HG02642 (cell line): ENCODE data around the gene KCNB1.

Source experiments
- ATAC-seq: cut with Tn5 transposase; IDR thresholded peaks from one replicate; pipeline ENCODE4 v1.9.1; 2021; ENCODE audit warnings: mild to moderate bottlenecking; ENCODE audit not compliant: unreplicated experiment, poor library complexity

Gene KCNB1

DNA sequence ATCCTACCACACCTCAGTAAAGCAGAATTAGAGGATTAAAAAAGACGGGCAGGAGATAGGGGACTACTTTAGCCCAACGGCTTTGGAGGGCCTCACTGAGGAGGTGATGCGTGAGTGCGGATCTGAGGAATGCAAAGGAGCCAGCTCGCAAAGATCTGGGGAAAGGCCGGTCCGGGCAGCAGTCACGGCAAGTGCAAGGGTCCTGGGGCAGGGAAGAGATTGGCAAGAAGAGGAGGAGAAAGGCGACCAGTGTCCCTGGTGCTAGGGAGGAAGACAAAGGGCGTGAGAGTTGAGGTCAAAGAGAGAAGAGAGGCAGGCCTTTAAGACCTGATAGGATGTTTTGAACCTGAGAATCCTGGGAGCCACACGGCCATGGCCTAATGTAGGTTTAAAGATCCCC is 86.8 kb downstream of the KCNB1 start:
- no peak for ATAC-seq

DNA sequence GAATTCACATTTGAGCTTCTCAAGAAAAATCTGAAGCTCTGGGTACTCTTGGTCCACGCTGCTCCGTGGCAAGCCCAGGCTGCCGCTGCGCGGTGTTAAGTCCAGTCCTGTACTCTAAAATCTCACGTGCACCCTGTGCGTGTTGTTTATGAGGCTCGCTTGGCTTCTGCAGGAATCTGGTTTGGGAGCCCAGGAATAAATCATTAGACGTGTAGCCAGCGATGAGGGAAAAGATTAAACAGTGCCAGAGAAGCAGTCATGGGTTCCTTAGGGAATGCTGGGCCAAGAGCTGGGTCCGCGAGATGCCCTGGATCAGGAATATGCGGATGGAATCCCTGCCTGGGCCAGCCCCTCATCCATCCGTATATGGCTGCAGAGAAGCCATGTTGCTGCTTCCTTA is 87.3 kb downstream of the KCNB1 start:
- ATAC-seq, result no peak

GRCh38 chr20:49394757-49395156 is 87.7 kb downstream of the KCNB1 start:
- no peak for ATAC-seq

- no peak for ATAC-seq
Measured at GRCh38 chr20:49394264-49394663, 88.2 kb downstream of the KCNB1 start.

DNA sequence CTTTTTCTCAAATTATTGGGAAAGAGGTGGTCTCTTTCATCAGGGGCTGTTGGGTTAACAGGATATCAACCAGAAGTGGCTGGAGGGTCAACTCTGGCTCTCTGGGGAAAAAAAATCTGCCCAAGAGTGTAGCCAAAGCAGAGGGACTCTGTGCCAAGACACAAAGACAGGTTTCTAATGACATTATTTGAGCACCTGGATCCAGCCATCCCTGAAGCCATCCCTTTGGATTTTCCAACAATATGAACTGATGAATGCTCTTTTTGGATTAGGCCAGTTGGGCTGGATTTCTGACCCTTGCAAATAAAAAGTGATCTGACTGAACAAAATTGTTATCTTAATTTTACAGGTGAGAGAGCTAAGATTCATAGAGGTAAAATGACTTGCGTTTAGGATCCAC is 88.7 kb downstream of the KCNB1 start:
- no peak for ATAC-seq

GRCh38 chr20:49392745-49393144 is 89.7 kb downstream of the KCNB1 start:
- no peak for ATAC-seq

DNA sequence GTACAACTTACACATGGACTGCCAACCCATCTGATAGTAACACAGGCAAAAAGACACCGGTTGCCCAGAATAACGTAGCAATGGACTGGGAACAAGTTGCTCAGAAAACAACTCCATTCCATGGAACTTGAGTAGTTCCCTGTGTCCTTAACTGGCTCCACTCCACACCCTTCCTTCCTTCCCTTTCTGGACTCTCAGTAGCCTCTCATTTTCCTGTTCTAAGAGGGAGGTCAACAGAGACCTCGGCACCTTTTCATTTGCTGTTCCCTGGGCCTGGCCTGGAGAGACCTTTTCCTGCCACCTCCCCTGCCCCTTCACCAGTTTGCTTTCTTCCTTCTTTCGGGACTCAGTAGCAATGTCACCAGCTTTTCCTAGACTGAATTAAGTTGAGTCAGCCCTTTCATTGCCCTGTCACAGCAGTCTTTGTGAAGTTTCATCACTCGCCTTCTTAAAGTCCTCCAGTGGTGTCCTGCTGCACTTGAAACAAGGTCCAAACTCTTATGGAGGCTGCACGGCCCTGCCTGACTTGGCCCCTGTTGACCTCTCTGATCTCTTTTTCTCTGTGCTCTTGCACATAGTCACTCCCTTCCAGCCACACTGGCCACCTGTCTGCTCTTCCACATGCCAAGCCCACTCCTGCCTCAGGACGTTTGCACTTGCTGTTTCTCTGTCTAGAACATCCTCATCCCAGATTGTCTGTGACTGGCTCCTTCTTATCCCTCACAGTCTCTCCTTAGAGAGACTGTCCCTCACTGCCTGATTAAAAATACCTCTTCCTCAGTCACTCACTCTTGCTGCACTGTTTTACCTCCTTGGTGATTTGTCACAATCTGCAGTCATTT is 90.8 kb downstream of the KCNB1 start:
- ATAC-seq, result no peak

DNA sequence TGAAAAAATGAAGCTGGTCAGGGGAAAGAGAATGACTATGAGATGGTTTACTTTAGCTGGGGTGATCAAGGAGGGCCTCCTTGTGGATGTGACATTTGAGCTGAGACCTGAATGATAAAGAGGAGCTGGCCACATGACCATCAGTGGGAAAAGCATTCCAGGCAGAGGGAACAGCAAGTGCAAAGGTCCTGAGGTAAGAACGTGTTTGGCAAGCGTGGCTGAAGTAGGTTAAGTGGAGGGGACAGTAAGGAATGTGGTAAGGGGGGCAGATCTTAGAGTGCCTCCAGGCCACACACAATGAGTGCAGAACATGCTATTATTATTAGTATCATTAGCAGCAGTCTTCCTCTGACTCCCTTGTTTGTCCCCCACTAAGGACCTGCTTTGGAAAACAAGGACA is 92.6 kb downstream of the KCNB1 start:
- no peak for ATAC-seq

GRCh38 chr20:49388744-49389143 is 93.7 kb downstream of the KCNB1 start:
- ATAC-seq, result no peak

GRCh38 chr20:49387581-49387939 is 94.9 kb downstream of the KCNB1 start:
- no peak for ATAC-seq

- no peak for ATAC-seq
Measured at GRCh38 chr20:49386848-49387580, 95.5 kb downstream of the KCNB1 start.

- no peak for ATAC-seq
Measured at GRCh38 chr20:49385465-49385864, 97.0 kb downstream of the KCNB1 start.

DNA sequence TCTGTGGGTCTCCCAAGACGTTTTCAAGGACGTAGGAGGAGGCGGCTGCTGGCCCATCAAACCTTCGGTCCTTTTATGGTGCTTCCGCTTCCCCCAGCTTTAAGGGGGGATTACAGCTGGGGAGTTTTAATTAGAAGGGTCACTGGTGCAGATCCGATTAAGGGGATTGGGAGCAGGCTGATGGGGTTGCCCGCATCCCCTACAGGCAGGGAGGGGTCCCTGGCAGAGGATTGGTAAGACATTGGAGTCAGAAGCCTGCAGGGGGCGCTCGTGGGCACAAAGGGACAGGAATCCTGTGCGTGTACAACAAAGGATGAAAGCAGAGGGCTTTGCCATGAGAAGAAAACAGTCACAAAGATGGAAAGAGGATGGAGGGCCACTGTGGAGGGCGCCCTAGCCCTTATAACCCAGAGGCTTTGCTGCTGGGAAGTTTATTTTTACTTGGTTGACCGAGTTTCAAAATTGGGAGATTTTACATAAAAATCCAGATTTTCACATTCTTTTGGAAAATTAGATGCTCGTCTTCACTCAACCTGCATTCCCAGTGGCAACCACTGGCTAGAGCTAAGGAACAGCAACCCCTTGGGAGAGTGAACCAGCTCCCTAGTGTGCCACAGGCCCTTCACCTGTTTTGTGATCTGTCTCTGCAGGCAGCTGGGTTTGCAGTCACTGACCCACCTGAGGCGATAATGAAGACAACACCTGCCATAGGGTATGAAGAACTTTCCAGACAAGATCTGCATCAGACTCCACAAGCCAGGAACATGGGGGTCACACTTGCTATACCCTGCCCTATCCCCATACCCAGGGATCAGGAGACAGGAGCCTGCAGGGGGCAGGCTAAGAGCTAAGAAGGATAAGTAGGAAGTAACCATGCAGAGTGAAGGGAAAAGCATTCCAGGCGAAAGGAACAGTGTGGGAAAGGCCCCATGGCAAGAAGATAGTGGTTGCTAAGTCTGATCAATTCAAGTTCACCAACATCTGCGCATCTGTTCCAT is 97.7 kb downstream of the KCNB1 start:
- no peak for ATAC-seq

DNA sequence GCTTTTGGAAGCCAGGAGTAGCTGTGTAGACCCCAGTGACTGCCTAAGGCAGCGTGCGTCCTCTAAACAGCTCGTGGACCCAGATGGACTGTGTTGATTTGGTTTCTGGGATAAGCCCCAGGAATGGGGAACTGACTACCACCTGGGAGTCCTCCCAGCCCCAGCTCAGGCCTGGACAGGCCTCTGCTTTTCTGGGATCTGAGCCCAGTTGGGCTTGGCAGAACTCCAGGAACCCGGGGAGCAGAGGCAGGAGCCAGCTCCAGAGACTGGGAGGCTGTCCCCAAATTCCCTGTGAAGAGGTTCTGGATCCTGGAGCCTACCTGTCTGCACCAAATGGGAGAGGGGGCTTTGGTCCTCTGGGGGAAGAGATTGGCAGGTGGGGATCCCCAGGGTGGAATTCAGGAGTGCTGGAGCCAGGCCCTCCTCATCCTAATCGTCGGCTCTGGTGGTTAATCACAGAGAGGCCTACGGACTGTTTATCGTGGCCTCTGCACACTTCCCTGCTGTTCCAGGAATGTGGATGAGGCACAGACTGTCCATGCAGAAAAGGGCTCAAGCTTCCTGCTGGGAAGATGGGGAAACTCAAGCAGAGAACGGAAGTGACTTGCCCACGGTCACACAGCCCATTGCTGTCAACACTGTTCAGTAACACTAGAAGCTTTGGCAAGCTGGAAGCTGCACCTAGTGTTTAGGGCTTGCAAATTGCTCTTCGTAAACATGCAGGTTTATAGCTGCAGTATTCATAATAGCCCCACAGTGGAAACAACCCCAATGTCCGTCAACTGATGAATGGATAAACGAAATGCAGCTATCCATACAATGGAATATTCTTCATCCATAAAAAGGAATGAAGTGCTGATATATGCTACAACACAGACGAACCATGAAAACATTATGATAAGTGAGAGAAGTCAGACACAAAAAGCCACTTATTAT is 100.6 kb downstream of the KCNB1 start:
- no peak for ATAC-seq

DNA sequence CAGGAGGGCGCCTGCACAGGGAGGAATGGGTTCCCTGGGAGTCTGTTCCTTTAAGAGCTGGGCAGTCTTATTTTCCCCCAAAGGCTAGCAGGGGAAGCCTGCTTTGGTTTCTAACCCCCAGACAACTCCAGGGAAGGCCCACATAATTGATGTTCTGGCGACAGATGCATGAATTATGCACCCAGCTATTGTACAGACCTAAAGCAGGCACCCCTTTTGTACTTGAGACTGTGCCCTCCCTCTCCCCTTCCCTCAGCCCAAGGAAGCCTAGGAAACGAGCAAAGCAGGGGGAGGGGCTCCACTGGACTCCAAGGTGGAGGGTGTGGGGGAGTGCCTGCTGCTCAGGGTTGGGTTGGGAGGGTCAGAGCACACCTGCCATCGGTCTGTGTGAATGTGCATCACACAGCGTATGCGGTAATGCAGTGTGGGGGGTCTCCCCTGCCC is 102.1 kb downstream of the KCNB1 start:
- ATAC-seq, result no peak

DNA sequence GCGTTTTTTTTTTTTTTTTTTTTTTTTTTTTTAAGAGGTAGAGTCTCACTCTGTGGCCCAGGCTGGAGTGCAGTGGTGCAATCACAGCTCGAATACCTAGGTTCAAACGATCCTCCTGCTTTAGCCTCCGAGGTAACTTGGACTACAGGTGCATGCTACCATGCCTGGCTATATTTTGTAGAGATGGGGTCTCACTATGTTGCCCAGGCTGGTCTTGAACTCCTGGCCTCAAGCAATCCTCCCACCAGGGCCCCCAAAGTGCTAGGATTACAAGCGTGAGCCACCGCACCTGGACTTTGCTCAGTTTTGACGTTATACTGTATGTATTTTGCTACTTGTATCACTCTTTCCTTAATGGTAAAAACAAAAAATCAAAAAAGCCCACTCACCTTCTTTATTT is 103.1 kb downstream of the KCNB1 start:
- ATAC-seq, result no peak

DNA sequence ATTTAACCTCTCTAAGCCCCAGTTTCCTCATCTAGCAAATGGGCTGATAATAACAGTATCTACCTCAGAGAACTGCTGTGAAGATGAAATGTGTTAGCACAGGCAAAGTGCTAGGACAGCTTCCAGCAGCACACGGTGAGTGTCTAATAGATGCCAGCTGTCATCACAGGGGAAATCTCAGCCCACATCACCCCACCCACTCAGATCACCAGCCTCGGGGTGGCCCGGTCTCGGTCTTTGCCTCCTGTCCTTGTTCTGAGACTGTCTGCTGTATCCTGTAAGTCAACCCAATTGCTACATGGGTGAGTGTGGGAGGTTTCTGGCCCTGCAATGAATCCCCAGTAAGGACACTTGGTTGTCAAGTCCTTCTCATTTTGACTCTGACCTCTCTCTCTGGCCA is 105.1 kb downstream of the KCNB1 start:
- ATAC-seq, result no peak

GRCh38 chr20:49375170-49375569 is 107.3 kb downstream of the KCNB1 start:
- ATAC-seq, result no peak

DNA sequence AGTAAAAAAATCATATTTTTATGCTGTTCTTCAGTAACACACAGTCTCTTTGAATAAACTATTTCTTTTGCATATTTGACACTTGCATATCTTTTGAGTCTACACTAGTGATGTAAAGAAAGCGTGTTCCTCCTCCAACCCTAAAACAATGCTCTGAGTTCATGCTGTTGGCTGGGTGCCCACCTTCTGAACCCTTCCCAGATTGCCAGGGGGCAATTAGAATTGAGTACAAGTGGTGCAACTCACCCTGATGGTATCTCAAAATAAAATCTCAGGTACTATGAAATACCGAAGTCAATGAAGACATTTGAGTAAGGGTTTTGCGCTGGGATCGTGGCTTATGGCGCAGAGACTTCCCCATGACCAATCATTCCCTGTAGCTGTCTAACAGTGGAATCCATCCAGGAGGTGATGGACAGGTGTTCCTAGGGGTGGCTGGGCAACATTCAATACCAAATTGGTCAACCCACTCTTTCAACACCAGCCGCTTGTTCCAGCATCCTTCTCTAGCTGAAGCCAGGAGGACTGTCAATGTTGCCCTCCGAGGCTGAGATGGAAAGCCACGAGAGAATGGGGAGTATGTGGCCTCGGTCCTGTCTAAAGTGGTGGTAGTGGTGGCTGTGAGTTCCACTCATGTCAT is 110.3 kb downstream of the KCNB1 start:
- no peak for ATAC-seq
